ENCODE measurements around the gene SELP.
"Not testable (repeated sequence)": the region's sequence is repeated elsewhere in the genome, so short reads cannot be mapped to it uniquely, and the experiment has no call there.

The SELP gene

GRCh38 chr1:169667227-169667639 lies 37.3 kb upstream of the SELP start:
- POLR2A ChIA-PET; CTCF ChIA-PET; H3K9me3 ChIP-seq (ENCODE audit: control extremely low read depth in 1 of 5, control insufficient read depth in 4 of 5, insufficient read depth in 2 of 5, low read depth in 1 of 5, low read length in 4 of 5); H3K36me3 ChIP-seq (ENCODE audit: control insufficient read depth in 4 of 4, insufficient read depth in 4 of 4, low read length in 3 of 4); H3K27me3 ChIP-seq (replicated peaks in 2 of 5; ENCODE audit: control insufficient read depth in 4 of 5, insufficient read depth in 5 of 5, low read length in 4 of 5): not testable (repeated sequence)
- DNase-seq, result peak; percentile 14 to 72 (median 51)
- H3K27ac ChIP-seq (ENCODE audit: insufficient read depth in 1 of 2, low read depth in 1 of 2, low read length in 2 of 2, poor library complexity in 1 of 2, severe bottlenecking in 2 of 2), result peak overlapping the region; percentile 14 to 26
- peak overlapping the region in 1 of 7 experiments; percentile 33 for H3K4me3 ChIP-seq (ENCODE audit: control insufficient read depth in 1 of 7, extremely low read depth in 1 of 7, insufficient read depth in 4 of 7, low read depth in 2 of 7, low read length in 6 of 7)
- WGBS (ENCODE audit: insufficient coverage), result 23% methylated on average over 1 of the region's 2 CpGs
- H3K4me1 ChIP-seq (ENCODE audit: control extremely low read depth in 1 of 4, control insufficient read depth in 4 of 4, insufficient read depth in 4 of 4, low read length in 3 of 4), result peaks cover 5 to 33% (median 29%) of the 10 kb centered on the region in 4 experiments

DNA sequence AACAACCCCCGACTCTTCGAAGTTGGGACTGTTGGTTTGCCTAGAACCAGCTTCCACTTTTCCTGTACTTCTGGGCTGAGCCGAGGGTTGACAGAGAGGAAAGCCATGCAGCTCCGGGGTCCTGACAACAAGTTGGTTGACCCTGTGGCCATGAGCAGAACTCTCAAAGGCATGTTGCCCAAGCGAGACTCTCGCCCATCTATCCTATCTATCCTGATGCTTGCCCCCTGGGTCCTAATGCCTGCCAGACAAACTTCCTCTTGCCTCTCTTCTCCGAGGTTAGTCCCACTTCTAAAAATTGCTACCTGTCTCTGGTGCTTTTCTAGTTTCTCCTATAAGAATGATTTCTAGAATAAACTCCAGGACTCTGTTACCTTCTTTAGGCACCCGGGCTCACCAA lies 32.8 kb upstream of the SELP start:
- WGBS (ENCODE audit: insufficient coverage), result 95% methylated on average over 6 of the region's 8 CpGs
- H3K36me3 ChIP-seq (ENCODE audit: control insufficient read depth in 4 of 4, insufficient read depth in 4 of 4, low read length in 3 of 4); DNase-seq; H3K27me3 ChIP-seq (replicated peaks in 2 of 5; ENCODE audit: control insufficient read depth in 4 of 5, insufficient read depth in 5 of 5, low read length in 4 of 5); CTCF ChIA-PET; H3K9me3 ChIP-seq (ENCODE audit: control extremely low read depth in 1 of 5, control insufficient read depth in 4 of 5, insufficient read depth in 2 of 5, low read depth in 1 of 5, low read length in 4 of 5); H3K27ac ChIP-seq (ENCODE audit: insufficient read depth in 1 of 2, low read depth in 1 of 2, low read length in 2 of 2, poor library complexity in 1 of 2, severe bottlenecking in 2 of 2); POLR2A ChIA-PET; H3K4me3 ChIP-seq (ENCODE audit: control insufficient read depth in 1 of 7, extremely low read depth in 1 of 7, insufficient read depth in 4 of 7, low read depth in 2 of 7, low read length in 6 of 7): not testable (repeated sequence)
- peaks cover 0 to 14% (median 9%) of the 10 kb centered on the region in 4 experiments for H3K4me1 ChIP-seq (ENCODE audit: control extremely low read depth in 1 of 4, control insufficient read depth in 4 of 4, insufficient read depth in 4 of 4, low read length in 3 of 4)

- H3K36me3 ChIP-seq (ENCODE audit: control insufficient read depth in 4 of 4, insufficient read depth in 4 of 4, low read length in 3 of 4); H3K27ac ChIP-seq (ENCODE audit: insufficient read depth in 1 of 2, low read depth in 1 of 2, low read length in 2 of 2, poor library complexity in 1 of 2, severe bottlenecking in 2 of 2); POLR2A ChIA-PET; H3K27me3 ChIP-seq (replicated peaks in 2 of 5; ENCODE audit: control insufficient read depth in 4 of 5, insufficient read depth in 5 of 5, low read length in 4 of 5); CTCF ChIA-PET; H3K4me1 ChIP-seq (ENCODE audit: control extremely low read depth in 1 of 4, control insufficient read depth in 4 of 4, insufficient read depth in 4 of 4, low read length in 3 of 4); H3K4me3 ChIP-seq (ENCODE audit: control insufficient read depth in 1 of 7, extremely low read depth in 1 of 7, insufficient read depth in 4 of 7, low read depth in 2 of 7, low read length in 6 of 7); DNase-seq: not testable (repeated sequence)
- 100% methylated on average over 8 of the region's 16 CpGs for WGBS (ENCODE audit: insufficient coverage)
- H3K9me3 ChIP-seq (ENCODE audit: control extremely low read depth in 1 of 5, control insufficient read depth in 4 of 5, insufficient read depth in 2 of 5, low read depth in 1 of 5, low read length in 4 of 5), result peaks cover 0 to 18% (median 3%) of the 10 kb centered on the region in 5 experiments
These were observed 31.1 kb upstream of the SELP start for GRCh38 chr1:169661066-169661465.

DNA sequence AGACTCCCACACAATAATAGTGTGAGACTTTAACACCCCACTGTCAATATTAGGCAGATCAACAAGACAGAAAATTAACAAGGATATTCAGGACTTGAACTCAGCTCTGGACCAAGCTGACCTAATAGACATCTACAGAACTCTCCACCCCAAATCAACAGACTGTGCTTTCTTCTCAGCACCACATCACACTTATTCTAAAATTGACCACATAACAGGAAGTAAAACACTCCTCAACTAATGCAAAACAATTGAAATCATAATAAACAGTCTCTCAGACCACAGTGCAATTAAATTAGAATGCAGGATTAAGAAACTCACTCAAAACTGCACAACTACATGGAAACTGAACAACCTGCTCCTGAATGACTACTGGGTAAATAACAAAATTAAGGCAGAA lies 28.9 kb upstream of the SELP start:
- POLR2A ChIA-PET; H3K36me3 ChIP-seq (ENCODE audit: control insufficient read depth in 4 of 4, insufficient read depth in 4 of 4, low read length in 3 of 4); H3K4me1 ChIP-seq (ENCODE audit: control extremely low read depth in 1 of 4, control insufficient read depth in 4 of 4, insufficient read depth in 4 of 4, low read length in 3 of 4); H3K4me3 ChIP-seq (ENCODE audit: control insufficient read depth in 1 of 7, extremely low read depth in 1 of 7, insufficient read depth in 4 of 7, low read depth in 2 of 7, low read length in 6 of 7); H3K27me3 ChIP-seq (replicated peaks in 2 of 5; ENCODE audit: control insufficient read depth in 4 of 5, insufficient read depth in 5 of 5, low read length in 4 of 5); H3K27ac ChIP-seq (ENCODE audit: insufficient read depth in 1 of 2, low read depth in 1 of 2, low read length in 2 of 2, poor library complexity in 1 of 2, severe bottlenecking in 2 of 2); DNase-seq: not testable (repeated sequence)
- H3K9me3 ChIP-seq (ENCODE audit: control extremely low read depth in 1 of 5, control insufficient read depth in 4 of 5, insufficient read depth in 2 of 5, low read depth in 1 of 5, low read length in 4 of 5), result peaks cover 0 to 23% (median 3%) of the 10 kb centered on the region in 5 experiments
- CTCF ChIA-PET, result interaction anchor here (1.5 to 3.5 kb wide), 3 partner anchors 31 to 72 kb away, joined by 4 to 10 read pairs (median 6); no protein-coding TSS in a partner anchor

DNA sequence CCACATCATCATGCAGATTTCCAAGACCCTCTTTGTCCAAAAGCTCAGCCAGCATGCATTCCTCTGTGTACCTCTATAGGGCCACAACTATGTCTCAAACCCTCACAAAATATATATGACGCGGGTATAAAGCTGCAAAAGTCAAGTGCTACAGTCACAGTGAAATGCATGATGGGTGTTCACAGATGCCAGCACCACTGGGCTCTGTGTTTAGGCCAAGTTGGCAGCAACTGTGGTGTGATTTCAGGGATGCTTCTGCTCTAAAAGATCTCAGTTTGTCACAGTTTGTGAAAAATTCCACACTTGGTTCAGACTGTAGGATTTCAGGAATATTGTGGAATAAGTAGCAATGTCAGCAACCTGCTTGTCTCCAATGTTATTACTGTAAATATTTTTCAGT lies 23.9 kb upstream of the SELP start:
- DNase-seq, result no peak
- WGBS (ENCODE audit: insufficient coverage), result 100% methylated on average over 2 of the region's 2 CpGs
- Histone ChIP-seq H3K4me3 (ENCODE audit: control insufficient read depth in 1 of 7, extremely low read depth in 1 of 7, insufficient read depth in 4 of 7, low read depth in 2 of 7, low read length in 6 of 7) (no peak overlapping the region), H3K9me3 (ENCODE audit: control extremely low read depth in 1 of 5, control insufficient read depth in 4 of 5, insufficient read depth in 2 of 5, low read depth in 1 of 5, low read length in 4 of 5) (peaks cover 0 to 28% (median 3%) of the 10 kb centered on the region in 5 experiments), H3K4me1 (ENCODE audit: control extremely low read depth in 1 of 4, control insufficient read depth in 4 of 4, insufficient read depth in 4 of 4, low read length in 3 of 4) (peaks cover 0 to 4% (median 2%) of the 10 kb centered on the region in 4 experiments), H3K27ac (ENCODE audit: insufficient read depth in 1 of 2, low read depth in 1 of 2, low read length in 2 of 2, poor library complexity in 1 of 2, severe bottlenecking in 2 of 2) (no peak overlapping the region), H3K36me3 (ENCODE audit: control insufficient read depth in 4 of 4, insufficient read depth in 4 of 4, low read length in 3 of 4) (no peaks in the 10 kb centered on the region), H3K27me3 (replicated peaks in 2 of 5; ENCODE audit: control insufficient read depth in 4 of 5, insufficient read depth in 5 of 5, low read length in 4 of 5) (no peaks in the 10 kb centered on the region)
- ChIA-PET POLR2A (no interaction called here), CTCF (no interaction called here)

GRCh38 chr1:169651035-169651434 lies 21.1 kb upstream of the SELP start:
- Histone ChIP-seq H3K36me3 (ENCODE audit: control insufficient read depth in 4 of 4, insufficient read depth in 4 of 4, low read length in 3 of 4) (no peaks in the 10 kb centered on the region), H3K4me3 (ENCODE audit: control insufficient read depth in 1 of 7, extremely low read depth in 1 of 7, insufficient read depth in 4 of 7, low read depth in 2 of 7, low read length in 6 of 7) (no peak overlapping the region), H3K9me3 (ENCODE audit: control extremely low read depth in 1 of 5, control insufficient read depth in 4 of 5, insufficient read depth in 2 of 5, low read depth in 1 of 5, low read length in 4 of 5) (peaks cover 0 to 14% (median 0%) of the 10 kb centered on the region in 5 experiments), H3K27me3 (replicated peaks in 2 of 5; ENCODE audit: control insufficient read depth in 4 of 5, insufficient read depth in 5 of 5, low read length in 4 of 5) (no peaks in the 10 kb centered on the region), H3K4me1 (ENCODE audit: control extremely low read depth in 1 of 4, control insufficient read depth in 4 of 4, insufficient read depth in 4 of 4, low read length in 3 of 4) (peaks cover 0 to 7% (median 5%) of the 10 kb centered on the region in 4 experiments), H3K27ac (ENCODE audit: insufficient read depth in 1 of 2, low read depth in 1 of 2, low read length in 2 of 2, poor library complexity in 1 of 2, severe bottlenecking in 2 of 2) (no peak overlapping the region)
- ChIA-PET POLR2A (no interaction called here), CTCF (interaction anchor here (0.5 kb wide), 1 partner anchor 42 kb away, joined by 4 read pairs; no protein-coding TSS in a partner anchor)
- DNase-seq, result no peak
- no CpG with 5 or more reads among the region's 2 CpGs for WGBS (ENCODE audit: insufficient coverage)

- Histone ChIP-seq H3K27ac (ENCODE audit: insufficient read depth in 1 of 2, low read depth in 1 of 2, low read length in 2 of 2, poor library complexity in 1 of 2, severe bottlenecking in 2 of 2) (no peak overlapping the region), H3K9me3 (ENCODE audit: control extremely low read depth in 1 of 5, control insufficient read depth in 4 of 5, insufficient read depth in 2 of 5, low read depth in 1 of 5, low read length in 4 of 5) (peaks cover 0 to 12% (median 0%) of the 10 kb centered on the region in 5 experiments), H3K4me1 (ENCODE audit: control extremely low read depth in 1 of 4, control insufficient read depth in 4 of 4, insufficient read depth in 4 of 4, low read length in 3 of 4) (peaks cover 0 to 7% (median 5%) of the 10 kb centered on the region in 4 experiments), H3K27me3 (replicated peaks in 2 of 5; ENCODE audit: control insufficient read depth in 4 of 5, insufficient read depth in 5 of 5, low read length in 4 of 5) (no peaks in the 10 kb centered on the region), H3K4me3 (ENCODE audit: control insufficient read depth in 1 of 7, extremely low read depth in 1 of 7, insufficient read depth in 4 of 7, low read depth in 2 of 7, low read length in 6 of 7) (no peak overlapping the region), H3K36me3 (ENCODE audit: control insufficient read depth in 4 of 4, insufficient read depth in 4 of 4, low read length in 3 of 4) (no peaks in the 10 kb centered on the region)
- POLR2A ChIA-PET, result no interaction called here
- CTCF ChIA-PET, result interaction anchor here (0.5 to 1.2 kb wide), 2 partner anchors 43 to 45 kb away, joined by 3 to 4 read pairs; no protein-coding TSS in a partner anchor
- DNase-seq, result no peak
- WGBS (ENCODE audit: insufficient coverage), result 100% methylated on average over 1 of the region's 4 CpGs
These were observed 20.6 kb upstream of the SELP start for GRCh38 chr1:169650551-169650950.

Measured in common myeloid progenitor, CD34-positive (primary cell).